GM21737 (cell line): ENCODE measurements around the gene HBB.

ENCODE experiments used
- ATAC-seq: cut with Tn5 transposase; IDR thresholded peaks from one replicate; pipeline ENCODE4 v1.9.1; 2021; ENCODE audit warnings: mild to moderate bottlenecking, moderate library complexity; ENCODE audit not compliant: unreplicated experiment

Gene HBB

DNA sequence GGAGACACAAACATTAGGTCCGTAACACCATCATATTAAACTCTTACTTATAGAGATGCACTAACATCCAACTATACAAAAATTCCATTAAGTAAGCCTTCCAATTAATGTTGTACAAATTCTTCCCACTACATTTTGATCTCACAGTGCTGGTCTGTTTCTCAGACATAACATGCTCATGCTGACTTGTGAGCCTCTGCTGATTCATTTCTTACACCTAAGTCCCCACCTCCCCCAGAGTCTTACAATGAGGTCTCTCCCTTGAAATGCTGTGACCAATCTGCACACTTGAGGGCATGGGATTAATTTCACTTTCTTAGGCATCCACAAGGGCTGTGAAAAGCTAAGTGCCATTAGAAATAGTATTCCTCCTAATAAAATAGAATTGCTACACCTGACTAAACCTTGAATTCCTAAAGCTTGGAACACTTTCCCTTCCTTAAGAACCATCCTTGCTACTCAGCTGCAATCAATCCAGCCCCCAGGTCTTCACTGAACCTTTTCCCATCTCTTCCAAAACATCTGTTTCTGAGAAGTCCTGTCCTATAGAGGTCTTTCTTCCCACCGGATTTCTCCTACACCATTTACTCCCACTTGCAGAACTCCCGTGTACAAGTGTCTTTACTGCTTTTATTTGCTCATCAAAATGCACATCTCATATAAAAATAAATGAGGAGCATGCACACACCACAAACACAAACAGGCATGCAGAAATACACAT, 20.8 kb upstream of the HBB start:
- no peak for ATAC-seq

DNA sequence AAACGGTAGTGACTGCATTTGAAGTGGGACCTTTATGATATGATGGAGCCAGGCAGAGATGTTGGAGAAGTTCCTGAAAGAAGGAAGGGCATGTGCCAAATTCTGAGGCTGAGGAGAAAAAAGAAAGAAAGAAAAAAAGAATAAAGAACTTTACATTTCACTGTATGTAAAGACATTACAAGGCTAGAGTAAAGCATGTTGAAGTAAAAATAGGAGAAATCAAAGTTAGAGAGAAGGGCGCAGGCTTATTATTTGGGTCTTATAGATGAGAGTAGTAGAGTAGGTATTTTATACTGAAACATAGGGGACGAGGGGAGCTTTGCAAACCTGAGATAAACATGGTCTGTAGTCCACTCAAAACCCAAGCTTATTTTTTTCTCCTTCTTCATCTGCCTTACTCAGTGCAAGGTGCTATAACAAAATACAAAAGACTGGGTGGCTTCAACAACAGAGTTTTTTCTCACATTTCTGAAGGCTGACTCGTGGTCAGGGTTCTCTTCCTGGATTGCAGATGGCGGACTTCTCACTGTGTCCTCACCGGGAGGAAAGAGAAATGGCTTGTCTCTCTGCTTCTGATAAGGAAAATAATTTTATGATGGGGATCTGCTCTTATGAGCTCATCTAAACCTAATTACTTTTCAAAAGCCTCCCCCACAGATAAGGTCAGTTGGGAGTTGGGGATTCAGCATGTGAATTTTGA, 20.1 kb upstream of the HBB start:
- ATAC-seq: no peak

DNA sequence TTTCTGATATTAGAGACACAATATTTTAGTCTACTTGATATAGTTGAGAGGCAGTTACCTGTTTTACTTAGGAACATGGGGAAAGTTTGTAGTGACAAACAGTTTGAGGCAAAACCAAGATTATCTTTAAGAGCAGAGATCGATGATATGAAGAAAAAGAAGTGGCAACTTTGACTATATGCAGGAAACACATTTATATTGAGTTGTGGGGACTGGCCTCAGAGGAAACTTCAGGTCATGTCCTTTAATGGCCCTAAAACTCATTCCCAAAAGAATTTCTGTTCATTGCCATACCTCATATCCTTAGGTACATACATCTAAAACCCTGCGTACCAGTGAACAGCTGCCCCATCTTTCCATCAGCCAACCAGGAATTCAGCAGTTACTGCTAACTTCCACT, 18.3 kb upstream of the HBB start:
- no peak for ATAC-seq

DNA sequence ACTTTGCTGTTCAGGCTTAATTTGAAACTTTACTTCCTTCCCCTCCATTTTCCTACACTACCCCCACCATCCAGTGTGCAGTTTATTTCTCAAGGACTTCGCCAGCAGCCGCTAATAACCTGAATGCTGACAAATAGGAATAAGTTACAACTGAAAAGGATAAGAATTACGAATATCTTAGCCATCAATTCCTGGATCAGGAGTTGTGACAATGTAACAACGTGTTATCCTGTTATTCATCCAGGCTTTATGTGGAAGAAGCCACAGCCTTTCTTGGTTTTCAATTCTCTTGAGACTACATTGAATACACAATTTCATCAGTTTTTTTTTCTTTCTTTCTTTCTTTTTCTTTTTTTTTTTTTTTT, 16.9 kb upstream of the HBB start:
- ATAC-seq: no peak

GRCh38 chr11:5242933-5243815, 16.3 kb upstream of the HBB start:
- ATAC-seq: no peak

GRCh38 chr11:5242208-5242607, 15.3 kb upstream of the HBB start:
- ATAC-seq: no peak

DNA sequence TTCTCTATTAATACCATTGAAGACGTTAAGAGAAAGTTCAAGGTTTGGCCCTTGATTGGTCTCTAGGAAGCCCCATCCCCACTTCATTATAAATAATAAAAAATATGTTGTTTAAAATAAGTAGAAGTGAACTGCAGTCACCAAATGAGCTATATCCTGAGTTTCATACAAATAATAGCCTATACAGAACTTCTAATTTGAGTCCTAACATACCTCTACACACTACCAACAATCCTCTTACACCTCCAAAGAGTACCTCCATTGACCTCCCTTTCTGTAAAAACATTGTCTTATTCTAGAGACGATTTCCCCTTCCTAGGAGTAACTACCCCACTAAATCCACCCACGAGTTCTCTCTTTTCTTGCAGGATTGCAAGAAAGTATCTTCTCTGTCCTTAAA, 14.6 kb upstream of the HBB start:
- no peak for ATAC-seq

DNA sequence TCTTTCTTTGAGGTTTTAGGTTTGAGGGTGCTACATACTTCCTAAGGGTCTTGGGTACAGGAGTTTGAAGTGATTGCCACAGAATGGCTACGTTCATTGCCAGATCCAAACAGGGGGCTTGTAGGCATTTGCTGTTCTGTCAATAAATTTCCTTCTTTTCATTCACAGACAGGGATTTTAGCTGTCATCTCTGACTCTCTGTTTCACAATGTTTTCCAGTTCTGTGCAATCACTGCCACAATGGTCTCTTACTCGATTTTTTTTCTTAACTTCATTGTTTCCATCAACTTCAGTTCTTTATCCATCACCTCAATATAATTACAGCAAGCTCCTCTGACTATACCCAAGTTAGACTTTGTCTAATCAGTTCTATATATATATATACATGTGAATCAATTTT, 13.6 kb upstream of the HBB start:
- ATAC-seq: no peak

- ATAC-seq: no peak
These were observed 13.2 kb upstream of the HBB start for GRCh38 chr11:5240056-5240455.

- ATAC-seq: no peak
These were observed 12.2 kb upstream of the HBB start for GRCh38 chr11:5239046-5239445.

DNA sequence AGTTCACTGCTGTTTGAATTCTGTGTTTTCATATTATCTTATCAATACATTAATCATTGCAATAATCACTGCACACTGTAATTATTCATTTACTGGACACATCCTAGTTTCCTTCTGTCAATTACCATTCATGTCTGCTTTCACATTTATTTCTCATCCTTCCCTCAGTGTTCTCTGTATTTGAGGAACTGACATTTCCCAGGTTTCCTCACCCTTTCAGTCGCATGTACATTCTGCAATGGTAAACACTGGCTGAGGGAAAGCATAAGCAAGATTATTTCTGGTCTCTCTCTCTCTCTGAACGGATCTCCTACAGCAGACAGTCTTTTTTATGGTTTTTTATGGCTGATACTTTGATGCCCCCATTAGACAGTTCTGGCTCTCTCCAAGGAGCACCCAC, 11.6 kb upstream of the HBB start:
- ATAC-seq: no peak

- ATAC-seq: no peak
These were observed 10.5 kb upstream of the HBB start for GRCh38 chr11:5237420-5237819.

GRCh38 chr11:5235364-5236095, 8.7 kb upstream of the HBB start:
- no peak for ATAC-seq

- ATAC-seq: peak; percentile 83
These were observed 7.5 kb upstream of the HBB start, which contains the start of gene HBD for GRCh38 chr11:5234381-5234834. HBD (minus strand) TSS chr11:5234483; CDS start chr11:5234433, 50 bp downstream.

GRCh38 chr11:5233307-5233706, 6.4 kb upstream of the HBB start:
- no peak for ATAC-seq

DNA sequence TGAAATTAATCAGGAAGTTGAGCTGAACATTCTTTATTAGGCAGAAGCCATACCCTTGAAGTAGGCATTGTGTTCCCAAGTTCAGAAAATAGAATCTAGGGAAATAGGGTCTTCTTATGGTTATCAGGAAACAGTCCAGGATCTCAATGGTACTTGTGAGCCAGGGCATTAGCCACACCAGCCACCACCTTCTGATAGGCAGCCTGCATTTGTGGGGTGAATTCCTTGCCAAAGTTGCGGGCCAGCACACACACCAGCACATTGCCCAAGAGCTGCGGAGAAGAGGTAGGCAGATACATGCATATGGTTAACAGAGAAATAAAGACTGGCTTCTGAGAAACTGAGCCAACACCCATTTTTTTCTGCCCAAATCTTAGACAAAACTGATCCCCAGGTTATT, 6.0 kb upstream of the HBB start:
- ATAC-seq: no peak

DNA sequence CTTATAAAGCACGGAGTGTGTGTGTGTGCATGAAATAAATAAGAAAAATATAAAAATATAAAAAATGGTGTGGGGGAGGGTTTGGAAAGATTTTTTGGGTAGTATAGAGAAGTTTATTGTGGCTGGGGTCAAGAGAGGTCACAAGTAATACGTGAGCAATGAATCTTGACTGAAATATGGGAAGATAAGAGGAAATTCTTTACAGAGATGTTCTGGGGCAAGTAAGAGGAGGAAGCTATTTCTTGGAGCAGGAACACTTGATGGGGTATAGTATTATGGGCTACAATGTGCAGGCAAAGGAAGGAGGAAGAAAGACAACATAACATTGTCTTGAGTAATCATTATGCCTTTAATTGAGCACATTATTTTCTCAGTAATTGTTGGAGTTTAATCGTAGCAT, 5.3 kb upstream of the HBB start:
- ATAC-seq: no peak

- no peak for ATAC-seq
These were observed 4.2 kb upstream of the HBB start for GRCh38 chr11:5231111-5231510.

DNA sequence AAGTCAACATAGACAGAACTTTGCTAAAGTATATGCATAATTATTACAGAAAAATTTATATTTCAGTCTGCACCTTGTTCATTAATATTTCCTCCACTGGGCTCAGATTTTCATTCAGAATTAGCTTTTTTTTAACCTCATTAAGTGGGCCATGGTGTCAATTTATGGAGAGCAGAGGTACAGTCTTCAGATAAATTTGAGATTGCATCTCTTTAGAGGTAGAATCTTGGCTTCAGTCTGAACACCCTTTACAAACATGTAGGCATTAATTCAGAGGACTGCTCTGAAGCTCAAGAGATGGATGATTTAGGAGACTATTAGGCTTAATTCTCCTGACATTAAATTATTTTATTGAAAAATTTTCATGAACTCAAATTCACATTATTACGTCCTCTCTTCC, 3.4 kb upstream of the HBB start:
- ATAC-seq: no peak

- no peak for ATAC-seq
These were observed 2.9 kb upstream of the HBB start for GRCh38 chr11:5229796-5230195.

- no peak for ATAC-seq
These were observed 2.5 kb upstream of the HBB start for GRCh38 chr11:5229356-5229755.
